BE2C (cell line): ENCODE measurements around the gene ZNF888.
"Not testable (repeated sequence)": the region's sequence is repeated elsewhere in the genome, so short reads cannot be mapped to it uniquely, and the experiment has no call there.

Experiments used
- DNase-seq: peaks from one replicate; pipeline ENCODE4 v3.0.0-alpha.2; 2020
- H3K27me3 ChIP-seq: fragments of 250-450 bp; sonication (Bioruptor Pico); 2 replicates; pipeline ENCODE4 v1.5.1; 2020; ENCODE audit warnings: mild to moderate bottlenecking
- H3K36me3 ChIP-seq: fragments of 250-450 bp; sonication (Bioruptor Pico); 2 replicates; pipeline ENCODE4 v1.5.1; 2020; ENCODE audit warnings: mild to moderate bottlenecking
- H3K4me1 ChIP-seq: fragments of 250-450 bp; sonication (Bioruptor Pico); 2 replicates; pipeline ENCODE4 v1.5.1; 2020
- H3K4me3 ChIP-seq: 2 replicates; pipeline ENCODE4 v1.5.1; 2011; ENCODE audit warnings: low read depth, low read length
- H3K9me3 ChIP-seq: fragments of 250-450 bp; sonication (Bioruptor Pico); 2 replicates; pipeline ENCODE4 v1.5.1; 2020
- CTCF ChIP-seq: IDR thresholded peaks from 2 replicates; pipeline ENCODE4 v1.5.1; 2012; ENCODE audit warnings: mild to moderate bottlenecking, low read depth, low read length

ZNF888 gene

GRCh38 chr19:52880895-52881389, 42.3 kb downstream of the ZNF888 start:
- Histone ChIP-seq H3K27me3 (no peaks in the 10 kb centered on the region), H3K36me3 (peaks cover 64% of the 10 kb centered on the region), H3K4me1 (no peaks in the 10 kb centered on the region), H3K4me3 (no peak overlapping the region), H3K9me3 (peaks cover 8% of the 10 kb centered on the region; the same call in 1 of the 2 replicates)
- no peak for TF ChIP-seq CTCF
- no peak for DNase-seq

GRCh38 chr19:52872996-52873395, 50.2 kb downstream of the ZNF888 start:
- H3K9me3 ChIP-seq, H3K4me3 ChIP-seq, DNase-seq, H3K36me3 ChIP-seq, H3K4me1 ChIP-seq, H3K27me3 ChIP-seq: not testable (repeated sequence)

- no peak for DNase-seq
- Histone ChIP-seq H3K4me1 (no peaks in the 10 kb centered on the region), H3K9me3 (no peaks in the 10 kb centered on the region), H3K4me3 (no peak overlapping the region), H3K27me3 (no peaks in the 10 kb centered on the region), H3K36me3 (no peaks in the 10 kb centered on the region)
- TF ChIP-seq CTCF = no peak
Observed at GRCh38 chr19:52871466-52871865, 51.8 kb downstream of the ZNF888 start.

- DNase-seq, H3K9me3 ChIP-seq, H3K4me1 ChIP-seq, H3K27me3 ChIP-seq, H3K36me3 ChIP-seq, H3K4me3 ChIP-seq: not testable (repeated sequence)
Observed at GRCh38 chr19:52868031-52868430, 55.2 kb downstream of the ZNF888 start.

DNA sequence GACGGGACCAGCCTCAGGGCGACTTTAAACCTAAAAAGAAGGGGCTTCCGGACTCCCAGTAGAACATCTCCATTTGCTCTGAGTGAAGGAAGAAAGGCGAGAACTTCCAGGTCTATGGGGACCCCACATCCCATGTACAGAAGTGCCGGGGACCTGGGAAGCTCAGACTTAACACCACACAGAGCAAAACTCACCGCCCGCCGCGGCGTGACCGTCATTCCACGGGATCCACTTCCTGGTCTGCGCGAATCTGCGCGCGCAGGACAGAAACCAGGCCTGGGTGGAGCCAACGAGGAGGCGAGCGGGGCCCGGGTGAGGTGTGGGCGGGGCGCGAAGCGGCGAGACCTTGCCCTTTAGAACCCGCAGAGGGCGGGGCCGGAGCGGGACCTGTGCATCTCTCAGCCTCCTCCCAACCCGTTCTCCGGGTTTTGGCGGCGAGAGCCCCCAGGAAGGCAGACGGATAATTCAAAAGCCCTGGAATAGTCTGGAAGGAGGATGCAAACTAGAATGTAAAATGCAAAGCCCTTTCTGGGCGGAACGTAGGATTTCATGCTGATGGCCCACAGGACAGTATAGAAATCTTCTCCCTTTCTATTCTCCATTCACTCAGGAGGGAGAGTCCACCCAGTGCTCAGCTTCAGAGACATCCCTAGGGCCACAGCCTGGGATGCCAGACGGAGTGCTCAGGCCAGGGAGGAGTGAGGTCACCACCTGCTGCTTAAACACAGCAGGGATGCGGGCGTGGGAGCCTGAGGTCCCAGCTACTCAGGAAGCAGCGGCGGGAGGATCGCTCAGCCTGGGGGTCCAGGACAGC, 65.6 kb downstream of the ZNF888 start, which contains the start of gene ZNF468:
ZNF468 (minus strand) TSS at position 242 of the 814 bp plus-strand sequence. CDS start 3,347 bp downstream, outside the sequence.
- DNase-seq = peak; percentile 63
- H3K36me3 ChIP-seq, H3K4me1 ChIP-seq, H3K27me3 ChIP-seq, H3K9me3 ChIP-seq: not testable (repeated sequence)
- peak within 1 kb of the TSS; percentile 74 for H3K4me3 ChIP-seq

GRCh38 chr19:52856540-52857377, 66.5 kb downstream of the ZNF888 start:
- H3K4me3 ChIP-seq = peak overlapping the region; percentile 74
- not testable (repeated sequence) for H3K9me3 ChIP-seq, H3K27me3 ChIP-seq, H3K4me1 ChIP-seq, H3K36me3 ChIP-seq
- DNase-seq = peak; percentile 11
